ENCODE measurements around the gene MYH11.
"Not testable (repeated sequence)": the region's sequence is repeated elsewhere in the genome, so short reads cannot be mapped to it uniquely, and the experiment has no call there.

Gene MYH11

GRCh38 chr16:15736529-15736928 lies 120.3 kb downstream of the MYH11 start:
- no peak overlapping the region for H3K27ac Mint-ChIP-seq
- H3K4me3 Mint-ChIP-seq = no peak overlapping the region
- TF ChIP-seq CTCF (IDR thresholded peaks at IDR 0.05) = no peak
- H3K9me3 Mint-ChIP-seq = peaks cover 4% of the 10 kb centered on the region
- no peak for DNase-seq
- H3K27me3 Mint-ChIP-seq (ENCODE audit: low read depth, poor library complexity) = peaks cover 18% of the 10 kb centered on the region
- no peaks in the 10 kb centered on the region for H3K36me3 Mint-ChIP-seq (ENCODE audit: low read depth)
- peaks cover 9% of the 10 kb centered on the region for H3K4me1 Mint-ChIP-seq

GRCh38 chr16:15735610-15736009 lies 121.2 kb downstream of the MYH11 start:
- no peak for TF ChIP-seq CTCF (IDR thresholded peaks at IDR 0.05)
- no peak for DNase-seq
- Mint-ChIP-seq H3K4me3 (no peak overlapping the region), H3K36me3 (ENCODE audit: low read depth) (no peaks in the 10 kb centered on the region), H3K9me3 (no peaks in the 10 kb centered on the region), H3K27ac (no peak overlapping the region), H3K4me1 (peaks cover 6% of the 10 kb centered on the region), H3K27me3 (ENCODE audit: low read depth, poor library complexity) (peaks cover 18% of the 10 kb centered on the region)

GRCh38 chr16:15732416-15732815 lies 124.4 kb downstream of the MYH11 start:
- Mint-ChIP-seq H3K4me1 (peaks cover 6% of the 10 kb centered on the region), H3K9me3 (no peaks in the 10 kb centered on the region), H3K4me3 (no peak overlapping the region)

GRCh38 chr16:15729152-15729551 lies 127.7 kb downstream of the MYH11 start:
- no peak for TF ChIP-seq CTCF (IDR thresholded peaks at IDR 0.05)
- H3K27ac Mint-ChIP-seq = no peak overlapping the region

More at GRCh38 chr16:15732416-15732815, 124.4 kb downstream of the MYH11 start:
- no peak overlapping the region for H3K27ac Mint-ChIP-seq
- no peaks in the 10 kb centered on the region for H3K36me3 Mint-ChIP-seq (ENCODE audit: low read depth)
- DNase-seq = no peak
- TF ChIP-seq CTCF (IDR thresholded peaks at IDR 0.05) = no peak
- peaks cover 11% of the 10 kb centered on the region for H3K27me3 Mint-ChIP-seq (ENCODE audit: low read depth, poor library complexity)

GRCh38 chr16:15727697-15728096 lies 129.1 kb downstream of the MYH11 start:
- not testable (repeated sequence) for H3K9me3 Mint-ChIP-seq; H3K4me1 Mint-ChIP-seq; H3K27ac Mint-ChIP-seq; DNase-seq; H3K4me3 Mint-ChIP-seq; H3K27me3 Mint-ChIP-seq (ENCODE audit: low read depth, poor library complexity)
- H3K36me3 Mint-ChIP-seq (ENCODE audit: low read depth) = peaks cover 23% of the 10 kb centered on the region

More at GRCh38 chr16:15729152-15729551, 127.7 kb downstream of the MYH11 start:
- Mint-ChIP-seq H3K4me3 (no peak overlapping the region), H3K4me1 (peaks cover 6% of the 10 kb centered on the region), H3K9me3 (no peaks in the 10 kb centered on the region), H3K27me3 (ENCODE audit: low read depth, poor library complexity) (peaks cover 5% of the 10 kb centered on the region), H3K36me3 (ENCODE audit: low read depth) (peaks cover 21% of the 10 kb centered on the region)
- no peak for DNase-seq

- DNase-seq = no peak
- Mint-ChIP-seq H3K27me3 (ENCODE audit: low read depth, poor library complexity) (peaks cover 6% of the 10 kb centered on the region), H3K4me1 (peaks cover 6% of the 10 kb centered on the region), H3K4me3 (no peak overlapping the region), H3K9me3 (no peaks in the 10 kb centered on the region), H3K36me3 (ENCODE audit: low read depth) (peaks cover 23% of the 10 kb centered on the region), H3K27ac (no peak overlapping the region)
- no peak for TF ChIP-seq CTCF (IDR thresholded peaks at IDR 0.05)
Observed at GRCh38 chr16:15726715-15727114, 130.1 kb downstream of the MYH11 start.

All from nephron progenitor cell (in vitro differentiated cells).